GM08714 (cell line): Measurements from ENCODE around the gene TRIM52.
"Not testable (repeated sequence)": the region's sequence is repeated elsewhere in the genome, so short reads cannot be mapped to it uniquely, and the experiment has no call there.

Source experiments
- H3K4me3 ChIP-seq: fragments of 200-500 bp; sonication (Bioruptor generic); 2 replicates; pipeline ENCODE4 v1.5.1; 2014; ENCODE audit warnings: mild to moderate bottlenecking, low read length, inconsistent platforms
- ZNF274 ChIP-seq: IDR thresholded peaks from 2 replicates; pipeline ENCODE4 v1.6.1; 2012; ENCODE audit warnings: mild to moderate bottlenecking, low read depth, low read length

Gene TRIM52

GRCh38 chr5:181217111-181217802 is 43.7 kb downstream of the TRIM52 start:
- no peak for TF ChIP-seq ZNF274
- H3K4me3 ChIP-seq = peak overlapping the region; percentile 54; the same call in 1 of the 2 replicates

GRCh38 chr5:181215997-181216989 is 44.6 kb downstream of the TRIM52 start:
- H3K4me3 ChIP-seq = peak overlapping the region; percentile 63
- no peak for TF ChIP-seq ZNF274

GRCh38 chr5:181214249-181214648 is 46.7 kb downstream of the TRIM52 start:
- not testable (repeated sequence) for H3K4me3 ChIP-seq

GRCh38 chr5:181212934-181213333 is 48.0 kb downstream of the TRIM52 start:
- no peak overlapping the region for H3K4me3 ChIP-seq

GRCh38 chr5:181212080-181212479 is 48.9 kb downstream of the TRIM52 start:
- H3K4me3 ChIP-seq = no peak overlapping the region
- no peak for TF ChIP-seq ZNF274

More at GRCh38 chr5:181212934-181213333, 48.0 kb downstream of the TRIM52 start:
- no peak for TF ChIP-seq ZNF274

GRCh38 chr5:181211208-181211607 is 49.7 kb downstream of the TRIM52 start:
- no peak for TF ChIP-seq ZNF274
- H3K4me3 ChIP-seq = no peak overlapping the region

GRCh38 chr5:181210698-181211097 is 50.2 kb downstream of the TRIM52 start:
- not testable (repeated sequence) for H3K4me3 ChIP-seq

GRCh38 chr5:181210148-181210547 is 50.8 kb downstream of the TRIM52 start:
- H3K4me3 ChIP-seq = not testable (repeated sequence)

GRCh38 chr5:181209006-181209405 is 51.9 kb downstream of the TRIM52 start:
- H3K4me3 ChIP-seq = peak overlapping the region; percentile 23; the same call in 1 of the 2 replicates

GRCh38 chr5:181207960-181208253 is 53.0 kb downstream of the TRIM52 start:
- H3K4me3 ChIP-seq = no peak overlapping the region
- no peak for TF ChIP-seq ZNF274

GRCh38 chr5:181207214-181207959 is 53.6 kb downstream of the TRIM52 start:
- no peak for TF ChIP-seq ZNF274
- peak overlapping the region; percentile 69 for H3K4me3 ChIP-seq

- peak overlapping the region; percentile 63; the same call in 1 of the 2 replicates for H3K4me3 ChIP-seq
- TF ChIP-seq ZNF274 = no peak
Observed at GRCh38 chr5:181205761-181206649, 54.9 kb downstream of the TRIM52 start.
